ENCODE results near the gene CDC25B. TPM values are rescaled to one million over a fixed set of nuclear protein-coding genes. Genes with fewer than 3 reads are reported as not detected.

CDC25B gene
- 51.0 and 58.5 TPM in 2 replicates for total RNA-seq (ENCODE audit: low replicate concordance)

- peak; percentile 95 for DNase-seq (ENCODE audit: low read depth)
- peak; percentile 63 for TF ChIP-seq CTCF (IDR thresholded peaks at IDR 0.05; ENCODE audit: insufficient read depth, low read length)
These were observed at the start of gene CDC25B for GRCh38 chr20:3795511-3796468. Gene CDC25B (plus strand): TSS chr20:3796310. CDS start chr20:3796532, 222 bp downstream.

GRCh38 chr20:3747471-3747870 lies 48.6 kb upstream of the CDC25B start:
- no peak for DNase-seq (ENCODE audit: low read depth)

More at GRCh38 chr20:3795511-3796468, at the start of gene CDC25B:
- peak within 1 kb of the TSS; percentile 96 for H3K4me3 ChIP-seq (ENCODE audit: low read depth, low read length)

GRCh38 chr20:3748073-3748472 lies 48.0 kb upstream of the CDC25B start:
- no peak for TF ChIP-seq CTCF (IDR thresholded peaks at IDR 0.05; ENCODE audit: insufficient read depth, low read length)
- DNase-seq (ENCODE audit: low read depth): no peak

More at GRCh38 chr20:3747471-3747870, 48.6 kb upstream of the CDC25B start:
- H3K4me3 ChIP-seq (ENCODE audit: low read depth, low read length): no peak overlapping the region
- no peak for TF ChIP-seq CTCF (IDR thresholded peaks at IDR 0.05; ENCODE audit: insufficient read depth, low read length)

GRCh38 chr20:3749087-3749688 lies 46.9 kb upstream of the CDC25B start:
- DNase-seq (ENCODE audit: low read depth): no peak
- no peak overlapping the region for H3K4me3 ChIP-seq (ENCODE audit: low read depth, low read length)
- no peak for TF ChIP-seq CTCF (IDR thresholded peaks at IDR 0.05; ENCODE audit: insufficient read depth, low read length)

More at GRCh38 chr20:3748073-3748472, 48.0 kb upstream of the CDC25B start:
- H3K4me3 ChIP-seq (ENCODE audit: low read depth, low read length): no peak overlapping the region

GRCh38 chr20:3749689-3750531 lies 46.2 kb upstream of the CDC25B start:
- H3K4me3 ChIP-seq (ENCODE audit: low read depth, low read length): no peak overlapping the region
- TF ChIP-seq CTCF (IDR thresholded peaks at IDR 0.05; ENCODE audit: insufficient read depth, low read length): no peak
- no peak for DNase-seq (ENCODE audit: low read depth)

GRCh38 chr20:3751305-3751674 lies 44.8 kb upstream of the CDC25B start:
- no peak for DNase-seq (ENCODE audit: low read depth)
- TF ChIP-seq CTCF (IDR thresholded peaks at IDR 0.05; ENCODE audit: insufficient read depth, low read length): no peak
- no peak overlapping the region for H3K4me3 ChIP-seq (ENCODE audit: low read depth, low read length)

Measured in fibroblast of the aortic adventitia (primary cell).